Measurements from ENCODE around the gene FDX2. TPM values are rescaled to one million over a fixed set of nuclear protein-coding genes. Genes with fewer than 3 reads are reported as not detected.

Gene FDX2
- total and polyA plus RNA-seq, 4 donors, result 5.8 to 18.7 (median 10.0) TPM

DNA sequence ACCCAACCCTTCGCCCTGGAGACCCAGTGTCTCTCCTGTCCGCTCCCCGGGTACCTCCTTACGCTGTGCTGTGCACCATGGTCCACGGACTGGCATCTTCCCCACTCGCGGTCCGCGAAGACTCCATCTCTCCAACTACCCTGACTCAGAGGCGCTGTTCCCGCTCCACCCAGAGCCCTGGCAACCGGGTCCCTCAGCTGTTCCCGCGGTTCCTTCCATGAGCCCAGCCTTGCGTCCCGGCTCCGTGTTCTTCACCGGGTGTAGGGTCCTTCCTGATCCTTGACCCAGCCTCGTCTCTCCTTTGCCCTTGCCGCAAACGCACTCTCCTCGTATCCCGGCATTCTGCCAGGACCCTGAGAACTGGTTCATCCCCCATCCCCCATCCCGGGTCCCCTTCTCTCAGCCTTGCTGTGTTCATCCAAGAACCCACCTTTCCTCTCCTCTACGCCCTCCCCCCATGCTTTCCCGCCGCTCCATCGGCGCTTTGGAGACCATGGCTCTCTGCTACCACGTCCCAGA lies 25.4 kb downstream of the FDX2 start:
- TF ChIP-seq, protein P1, sequence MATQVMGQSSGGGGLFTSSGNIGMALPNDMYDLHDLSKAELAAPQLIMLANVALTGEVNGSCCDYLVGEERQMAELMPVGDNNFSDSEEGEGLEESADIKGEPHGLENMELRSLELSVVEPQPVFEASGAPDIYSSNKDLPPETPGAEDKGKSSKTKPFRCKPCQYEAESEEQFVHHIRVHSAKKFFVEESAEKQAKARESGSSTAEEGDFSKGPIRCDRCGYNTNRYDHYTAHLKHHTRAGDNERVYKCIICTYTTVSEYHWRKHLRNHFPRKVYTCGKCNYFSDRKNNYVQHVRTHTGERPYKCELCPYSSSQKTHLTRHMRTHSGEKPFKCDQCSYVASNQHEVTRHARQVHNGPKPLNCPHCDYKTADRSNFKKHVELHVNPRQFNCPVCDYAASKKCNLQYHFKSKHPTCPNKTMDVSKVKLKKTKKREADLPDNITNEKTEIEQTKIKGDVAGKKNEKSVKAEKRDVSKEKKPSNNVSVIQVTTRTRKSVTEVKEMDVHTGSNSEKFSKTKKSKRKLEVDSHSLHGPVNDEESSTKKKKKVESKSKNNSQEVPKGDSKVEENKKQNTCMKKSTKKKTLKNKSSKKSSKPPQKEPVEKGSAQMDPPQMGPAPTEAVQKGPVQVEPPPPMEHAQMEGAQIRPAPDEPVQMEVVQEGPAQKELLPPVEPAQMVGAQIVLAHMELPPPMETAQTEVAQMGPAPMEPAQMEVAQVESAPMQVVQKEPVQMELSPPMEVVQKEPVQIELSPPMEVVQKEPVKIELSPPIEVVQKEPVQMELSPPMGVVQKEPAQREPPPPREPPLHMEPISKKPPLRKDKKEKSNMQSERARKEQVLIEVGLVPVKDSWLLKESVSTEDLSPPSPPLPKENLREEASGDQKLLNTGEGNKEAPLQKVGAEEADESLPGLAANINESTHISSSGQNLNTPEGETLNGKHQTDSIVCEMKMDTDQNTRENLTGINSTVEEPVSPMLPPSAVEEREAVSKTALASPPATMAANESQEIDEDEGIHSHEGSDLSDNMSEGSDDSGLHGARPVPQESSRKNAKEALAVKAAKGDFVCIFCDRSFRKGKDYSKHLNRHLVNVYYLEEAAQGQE (IDR thresholded peaks at IDR 0.05), result no peak
- TF ChIP-seq, protein P2, sequence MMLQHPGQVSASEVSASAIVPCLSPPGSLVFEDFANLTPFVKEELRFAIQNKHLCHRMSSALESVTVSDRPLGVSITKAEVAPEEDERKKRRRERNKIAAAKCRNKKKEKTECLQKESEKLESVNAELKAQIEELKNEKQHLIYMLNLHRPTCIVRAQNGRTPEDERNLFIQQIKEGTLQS (IDR thresholded peaks at IDR 0.05), result no peak
- TF ChIP-seq RXRA (IDR thresholded peaks at IDR 0.05), result no peak
- no peak for TF ChIP-seq HNF4G (IDR thresholded peaks at IDR 0.05)
- no peak for TF ChIP-seq FOXA1 (IDR thresholded peaks at IDR 0.05)
- TF ChIP-seq NR2F2 (IDR thresholded peaks at IDR 0.05), result no peak
- TF ChIP-seq TAF1 (conservative IDR thresholded peaks at IDR 0.05), result no peak
- TF ChIP-seq HNF4A (conservative IDR thresholded peaks at IDR 0.05), result no peak
- TF ChIP-seq, protein P3, sequence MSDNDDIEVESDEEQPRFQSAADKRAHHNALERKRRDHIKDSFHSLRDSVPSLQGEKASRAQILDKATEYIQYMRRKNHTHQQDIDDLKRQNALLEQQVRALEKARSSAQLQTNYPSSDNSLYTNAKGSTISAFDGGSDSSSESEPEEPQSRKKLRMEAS (IDR thresholded peaks at IDR 0.05), result no peak
- TF ChIP-seq FOXA2 (IDR thresholded peaks at IDR 0.05), result no peak
- TF ChIP-seq, protein P4, sequence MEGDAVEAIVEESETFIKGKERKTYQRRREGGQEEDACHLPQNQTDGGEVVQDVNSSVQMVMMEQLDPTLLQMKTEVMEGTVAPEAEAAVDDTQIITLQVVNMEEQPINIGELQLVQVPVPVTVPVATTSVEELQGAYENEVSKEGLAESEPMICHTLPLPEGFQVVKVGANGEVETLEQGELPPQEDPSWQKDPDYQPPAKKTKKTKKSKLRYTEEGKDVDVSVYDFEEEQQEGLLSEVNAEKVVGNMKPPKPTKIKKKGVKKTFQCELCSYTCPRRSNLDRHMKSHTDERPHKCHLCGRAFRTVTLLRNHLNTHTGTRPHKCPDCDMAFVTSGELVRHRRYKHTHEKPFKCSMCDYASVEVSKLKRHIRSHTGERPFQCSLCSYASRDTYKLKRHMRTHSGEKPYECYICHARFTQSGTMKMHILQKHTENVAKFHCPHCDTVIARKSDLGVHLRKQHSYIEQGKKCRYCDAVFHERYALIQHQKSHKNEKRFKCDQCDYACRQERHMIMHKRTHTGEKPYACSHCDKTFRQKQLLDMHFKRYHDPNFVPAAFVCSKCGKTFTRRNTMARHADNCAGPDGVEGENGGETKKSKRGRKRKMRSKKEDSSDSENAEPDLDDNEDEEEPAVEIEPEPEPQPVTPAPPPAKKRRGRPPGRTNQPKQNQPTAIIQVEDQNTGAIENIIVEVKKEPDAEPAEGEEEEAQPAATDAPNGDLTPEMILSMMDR (IDR thresholded peaks at IDR 0.05; ENCODE audit: low read depth, low read length, missing input control), result no peak
- TF ChIP-seq SP1 (IDR thresholded peaks at IDR 0.05), result no peak
- TF ChIP-seq JUND (IDR thresholded peaks at IDR 0.05), result no peak
- TF ChIP-seq, protein P5, sequence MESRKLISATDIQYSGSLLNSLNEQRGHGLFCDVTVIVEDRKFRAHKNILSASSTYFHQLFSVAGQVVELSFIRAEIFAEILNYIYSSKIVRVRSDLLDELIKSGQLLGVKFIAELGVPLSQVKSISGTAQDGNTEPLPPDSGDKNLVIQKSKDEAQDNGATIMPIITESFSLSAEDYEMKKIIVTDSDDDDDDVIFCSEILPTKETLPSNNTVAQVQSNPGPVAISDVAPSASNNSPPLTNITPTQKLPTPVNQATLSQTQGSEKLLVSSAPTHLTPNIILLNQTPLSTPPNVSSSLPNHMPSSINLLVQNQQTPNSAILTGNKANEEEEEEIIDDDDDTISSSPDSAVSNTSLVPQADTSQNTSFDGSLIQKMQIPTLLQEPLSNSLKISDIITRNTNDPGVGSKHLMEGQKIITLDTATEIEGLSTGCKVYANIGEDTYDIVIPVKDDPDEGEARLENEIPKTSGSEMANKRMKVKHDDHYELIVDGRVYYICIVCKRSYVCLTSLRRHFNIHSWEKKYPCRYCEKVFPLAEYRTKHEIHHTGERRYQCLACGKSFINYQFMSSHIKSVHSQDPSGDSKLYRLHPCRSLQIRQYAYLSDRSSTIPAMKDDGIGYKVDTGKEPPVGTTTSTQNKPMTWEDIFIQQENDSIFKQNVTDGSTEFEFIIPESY (IDR thresholded peaks at IDR 0.05), result no peak
- DNase-seq (ENCODE audit: low spot score), result no peak
- H3K9ac ChIP-seq (ENCODE audit: low read depth in 1 of 2, low read length in 2 of 2), result no peak overlapping the region
- H3K27me3 ChIP-seq (ENCODE audit: control insufficient read depth in 4 of 4, insufficient read depth in 4 of 4, low read length in 3 of 4), result peaks cover 2 to 16% (median 7%) of the 10 kb centered on the region in 4 donors
- H3K4me3 ChIP-seq (ENCODE audit: low read depth in 1 of 3, low read length in 3 of 3), result no peak overlapping the region
- peaks cover 22 to 57% (median 42%) of the 10 kb centered on the region in 4 donors for H3K4me1 ChIP-seq (ENCODE audit: control insufficient read depth in 4 of 4, insufficient read depth in 4 of 4, low read length in 3 of 4)
- no peaks in the 10 kb centered on the region for H3K9me3 ChIP-seq (ENCODE audit: control insufficient read depth in 4 of 4, low read length in 3 of 4)
- H3K36me3 ChIP-seq (ENCODE audit: control insufficient read depth in 4 of 4, insufficient read depth in 3 of 4, low read depth in 1 of 4, low read length in 3 of 4), result peaks cover 2 to 7% (median 6%) of the 10 kb centered on the region in 4 donors
- no peak overlapping the region for H3K27ac ChIP-seq (ENCODE audit: low read depth in 1 of 2, low read length in 2 of 2)
- 3% methylated on average over 30 of the region's 30 CpGs for WGBS

DNA sequence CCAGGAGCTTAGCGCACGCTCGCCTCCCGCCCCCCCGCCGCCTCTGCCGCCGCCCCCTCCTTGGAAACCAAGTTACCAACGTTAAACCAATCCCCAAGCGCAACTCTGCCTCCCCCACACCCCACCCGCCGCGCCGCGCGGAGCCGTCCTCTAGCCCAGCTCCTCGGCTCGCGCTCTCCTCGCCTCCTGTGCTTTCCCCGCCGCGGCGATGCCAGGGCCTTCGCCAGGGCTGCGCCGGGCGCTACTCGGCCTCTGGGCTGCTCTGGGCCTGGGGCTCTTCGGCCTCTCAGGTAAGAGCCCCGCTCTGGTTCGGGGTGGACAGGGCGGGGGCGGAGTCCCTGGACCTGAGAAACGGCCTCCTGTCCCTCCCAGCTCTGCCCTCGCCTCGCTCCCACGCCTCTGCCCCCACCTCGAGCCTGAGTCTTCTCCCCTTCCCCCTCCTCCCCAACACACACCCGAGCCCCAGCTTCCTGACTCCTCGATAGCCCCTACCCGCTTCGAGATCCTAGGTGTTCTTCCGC lies 25.9 kb downstream of the FDX2 start, which contains the start of gene ICAM5:
ICAM5 (plus strand) TSS at position 117 of the 521 bp plus-strand sequence; CDS start at position 209, 92 bp downstream.
- no peak for DNase-seq (ENCODE audit: low spot score)
- no peak for TF ChIP-seq RXRA (IDR thresholded peaks at IDR 0.05)
- Histone ChIP-seq H3K27ac (ENCODE audit: low read depth in 1 of 2, low read length in 2 of 2) (no peak within 1 kb of the TSS), H3K4me3 (ENCODE audit: low read depth in 1 of 3, low read length in 3 of 3) (peak within 1 kb of the TSS in 1 of 3 donors; percentile 34), H3K27me3 (ENCODE audit: control insufficient read depth in 4 of 4, insufficient read depth in 4 of 4, low read length in 3 of 4) (peaks cover 2 to 12% (median 5%) of the 10 kb centered on the region in 4 donors), H3K4me1 (ENCODE audit: control insufficient read depth in 4 of 4, insufficient read depth in 4 of 4, low read length in 3 of 4) (peaks cover 21 to 52% (median 40%) of the 10 kb centered on the region in 4 donors), H3K9ac (ENCODE audit: low read depth in 1 of 2, low read length in 2 of 2) (no peak within 1 kb of the TSS), H3K36me3 (ENCODE audit: control insufficient read depth in 4 of 4, insufficient read depth in 3 of 4, low read depth in 1 of 4, low read length in 3 of 4) (peaks cover 6 to 12% (median 11%) of the 10 kb centered on the region in 4 donors), H3K9me3 (ENCODE audit: control insufficient read depth in 4 of 4, low read length in 3 of 4) (no peaks in the 10 kb centered on the region)
- 2% methylated on average over 45 of the region's 45 CpGs for WGBS
